WI38 (cell line): ENCODE data around the gene PRDM16.

Experiments used
- H3K4me3 ChIP-seq: 2 replicates; pipeline ENCODE4 v1.5.1; 2011; ENCODE audit warnings: low read depth, mild to moderate bottlenecking, control low read depth, low read length
- TF ChIP-seq, protein P1 (sequence below): IDR thresholded peaks from 2 replicates; pipeline ENCODE4 v1.5.1; 2012; ENCODE audit warnings: low read depth, mild to moderate bottlenecking, control low read depth, low read length

PRDM16 gene

DNA sequence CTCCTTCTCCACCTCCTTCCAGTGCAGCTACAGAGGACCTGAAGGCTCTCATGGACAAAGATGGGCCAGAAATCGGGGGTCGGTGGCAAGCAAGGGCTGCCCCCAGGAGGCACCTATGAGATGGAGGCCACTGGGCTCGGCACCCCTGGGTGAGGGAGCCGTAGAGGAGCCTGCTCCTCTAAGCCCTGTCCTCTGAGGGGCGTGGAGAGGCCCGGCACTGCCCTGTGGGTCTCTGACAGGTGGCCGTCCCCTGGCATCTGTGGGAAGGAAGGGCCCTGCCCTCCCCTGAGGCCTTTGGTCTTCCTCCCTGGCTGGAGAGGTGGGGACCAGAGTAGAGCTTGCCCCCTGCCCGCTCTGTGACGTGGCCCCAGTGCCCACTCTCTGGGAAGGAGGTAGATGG is 30.9 kb downstream of the PRDM16 start:
- TF ChIP-seq, protein P1, sequence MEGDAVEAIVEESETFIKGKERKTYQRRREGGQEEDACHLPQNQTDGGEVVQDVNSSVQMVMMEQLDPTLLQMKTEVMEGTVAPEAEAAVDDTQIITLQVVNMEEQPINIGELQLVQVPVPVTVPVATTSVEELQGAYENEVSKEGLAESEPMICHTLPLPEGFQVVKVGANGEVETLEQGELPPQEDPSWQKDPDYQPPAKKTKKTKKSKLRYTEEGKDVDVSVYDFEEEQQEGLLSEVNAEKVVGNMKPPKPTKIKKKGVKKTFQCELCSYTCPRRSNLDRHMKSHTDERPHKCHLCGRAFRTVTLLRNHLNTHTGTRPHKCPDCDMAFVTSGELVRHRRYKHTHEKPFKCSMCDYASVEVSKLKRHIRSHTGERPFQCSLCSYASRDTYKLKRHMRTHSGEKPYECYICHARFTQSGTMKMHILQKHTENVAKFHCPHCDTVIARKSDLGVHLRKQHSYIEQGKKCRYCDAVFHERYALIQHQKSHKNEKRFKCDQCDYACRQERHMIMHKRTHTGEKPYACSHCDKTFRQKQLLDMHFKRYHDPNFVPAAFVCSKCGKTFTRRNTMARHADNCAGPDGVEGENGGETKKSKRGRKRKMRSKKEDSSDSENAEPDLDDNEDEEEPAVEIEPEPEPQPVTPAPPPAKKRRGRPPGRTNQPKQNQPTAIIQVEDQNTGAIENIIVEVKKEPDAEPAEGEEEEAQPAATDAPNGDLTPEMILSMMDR: no peak
- no peak overlapping the region for H3K4me3 ChIP-seq

DNA sequence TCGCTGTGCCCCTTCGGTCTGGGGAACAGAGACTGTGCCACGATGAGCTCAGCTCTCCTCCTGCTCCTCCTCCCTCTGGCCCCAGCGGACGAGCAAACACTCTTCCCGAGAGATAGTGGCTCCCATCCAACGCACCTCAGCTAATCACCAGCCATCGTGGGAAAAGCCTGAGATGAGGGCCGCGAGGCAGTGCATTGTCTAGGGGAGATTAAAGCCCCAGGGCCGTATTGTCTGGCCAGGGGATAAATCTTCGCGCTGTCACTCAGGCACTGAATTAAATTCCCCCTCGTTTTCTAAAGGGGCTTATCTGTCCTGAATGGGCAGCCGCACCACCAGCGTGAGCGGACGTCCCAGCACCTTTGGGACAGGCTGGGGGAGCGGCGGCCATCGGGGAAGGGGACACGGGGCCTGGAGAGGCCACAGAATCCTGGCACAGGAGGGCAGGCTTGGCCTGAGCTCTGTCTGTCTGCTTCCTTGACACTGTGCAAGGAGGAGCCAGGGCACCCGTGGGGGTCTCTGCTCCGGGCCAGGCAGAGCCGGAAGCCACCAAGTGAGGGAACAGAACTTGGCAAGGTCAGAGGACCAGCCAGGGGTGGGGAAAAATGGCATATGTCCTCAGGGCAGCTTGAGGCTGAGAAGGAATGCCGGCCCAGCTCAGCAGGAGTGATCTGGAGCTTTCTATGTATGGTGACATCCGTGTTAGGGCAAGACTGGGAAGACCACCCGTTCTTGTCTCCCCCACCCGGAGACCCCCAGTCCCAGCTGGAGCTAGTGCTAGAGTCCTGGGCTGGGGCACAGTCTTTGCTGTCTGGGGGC is 32.3 kb downstream of the PRDM16 start:
- H3K4me3 ChIP-seq: no peak overlapping the region
- TF ChIP-seq, protein P1: no peak

DNA sequence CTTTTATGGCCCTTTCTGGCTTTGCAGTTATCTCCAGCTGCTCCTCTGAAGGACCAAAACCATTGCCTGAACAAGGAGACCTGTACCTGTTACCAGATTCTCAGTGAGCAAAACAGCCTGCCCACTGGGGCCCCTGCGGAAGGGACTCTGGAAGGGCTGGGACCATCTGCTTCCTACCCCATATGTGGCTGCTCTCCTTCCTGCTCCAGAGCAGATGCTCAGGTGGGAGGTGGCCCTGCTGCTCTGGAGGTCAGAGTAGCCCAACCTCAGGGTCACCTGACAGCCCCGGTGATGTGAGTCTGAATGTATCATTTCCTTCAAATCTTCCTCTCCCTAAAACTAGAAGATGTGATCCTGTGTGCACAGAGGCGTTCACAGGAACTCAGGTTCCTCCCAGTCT is 33.6 kb downstream of the PRDM16 start:
- TF ChIP-seq, protein P1: no peak
- H3K4me3 ChIP-seq: no peak overlapping the region

DNA sequence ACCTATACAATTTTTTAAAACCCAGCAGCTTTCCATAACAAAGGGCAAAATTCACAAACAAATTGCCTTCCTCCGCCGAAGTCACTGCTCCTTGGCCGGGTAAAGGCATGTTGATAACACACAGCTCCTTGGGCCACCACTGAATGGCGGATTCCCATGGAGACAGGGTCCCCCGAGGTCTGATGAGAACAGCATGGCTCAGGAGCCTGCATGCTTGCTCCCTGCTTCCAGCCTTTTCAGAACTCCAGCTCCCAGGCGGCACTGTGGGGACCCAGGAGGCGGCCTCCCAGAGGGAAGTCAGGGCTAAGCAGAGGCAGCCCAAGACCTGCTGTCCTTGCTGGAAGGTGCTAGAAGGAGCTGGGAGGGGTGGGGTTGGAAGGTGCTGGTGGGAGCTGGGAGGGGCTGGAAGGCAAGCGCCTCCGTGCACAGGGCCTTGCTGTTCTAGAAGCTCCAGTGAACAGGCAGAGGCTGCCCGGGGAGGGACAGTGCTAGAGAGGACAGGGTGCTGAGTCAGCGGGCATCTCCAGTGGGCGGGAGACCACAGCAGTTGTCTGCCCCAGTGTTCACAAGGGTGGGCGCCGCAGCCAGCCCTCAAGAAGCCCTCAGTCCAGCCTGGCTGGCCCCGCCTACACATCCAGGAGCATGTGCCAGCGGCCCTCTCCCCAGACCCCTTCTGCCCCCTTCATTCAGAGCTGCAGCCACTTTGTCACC is 35.1 kb downstream of the PRDM16 start:
- TF ChIP-seq, protein P1: no peak
- no peak overlapping the region for H3K4me3 ChIP-seq

DNA sequence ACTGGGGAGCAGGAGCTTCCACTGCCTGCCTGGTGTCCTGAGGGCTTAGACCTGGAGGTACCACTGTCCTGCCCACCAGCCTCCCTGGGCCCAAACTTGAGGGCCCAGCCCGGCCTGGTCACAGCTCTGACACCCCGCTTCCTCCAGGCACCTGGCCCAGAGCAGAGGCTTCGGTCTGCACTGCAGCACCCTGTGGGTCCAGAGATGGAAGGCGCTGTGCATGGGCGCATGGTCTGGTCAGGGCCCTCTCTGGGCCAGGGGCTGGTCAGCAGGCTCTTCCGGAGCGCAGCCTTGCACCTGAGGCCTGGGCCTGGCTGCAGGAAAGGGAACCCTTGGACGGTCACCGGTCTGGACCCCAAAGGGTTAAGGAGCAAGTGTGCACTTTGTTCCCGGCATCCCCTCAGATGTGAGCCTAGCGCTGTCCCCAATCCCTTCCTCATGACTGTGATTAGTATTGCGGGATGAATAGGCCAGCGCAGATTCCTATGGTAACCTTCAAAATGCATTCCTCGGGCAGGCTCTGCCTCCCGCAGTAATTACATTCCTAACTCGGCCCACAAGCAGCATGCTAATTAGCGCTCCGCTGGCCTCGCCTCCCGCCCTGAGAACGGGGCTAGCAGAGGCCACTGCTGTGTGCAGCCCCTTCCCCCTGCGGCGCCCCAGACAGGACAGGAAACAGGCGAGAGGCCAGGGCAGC is 36.3 kb downstream of the PRDM16 start:
- TF ChIP-seq, protein P1: no peak
- H3K4me3 ChIP-seq: no peak overlapping the region

DNA sequence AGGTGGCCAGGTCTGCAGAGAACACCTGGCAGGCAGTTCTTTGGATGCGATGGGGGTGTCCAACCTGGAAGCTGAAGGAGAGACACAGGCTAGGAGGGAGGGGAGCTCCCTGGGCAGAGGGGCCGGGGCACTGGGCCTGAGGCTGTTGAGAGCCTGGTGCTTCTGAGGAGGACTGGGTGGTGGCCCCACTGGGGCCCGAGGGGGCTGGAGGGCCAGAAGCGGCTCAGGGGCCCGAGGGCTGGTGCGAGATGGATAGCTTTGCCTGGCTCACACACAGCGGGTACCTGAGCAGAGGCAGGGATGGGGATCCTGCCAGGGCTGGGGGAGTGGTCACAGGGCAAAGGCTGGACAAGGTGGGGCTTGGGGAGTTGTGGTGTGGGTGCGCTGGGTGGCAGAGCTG is 37.2 kb downstream of the PRDM16 start:
- no peak overlapping the region for H3K4me3 ChIP-seq
- TF ChIP-seq, protein P1: no peak
